ENCODE data around the gene TSPAN12. TPM values are rescaled to one million over a fixed set of nuclear protein-coding genes. Genes with fewer than 3 reads are reported as not detected.

The TSPAN12 gene
- total and polyA plus RNA-seq, 9 donors, result 0.50 to 58.0 (median 4.2) TPM

DNA sequence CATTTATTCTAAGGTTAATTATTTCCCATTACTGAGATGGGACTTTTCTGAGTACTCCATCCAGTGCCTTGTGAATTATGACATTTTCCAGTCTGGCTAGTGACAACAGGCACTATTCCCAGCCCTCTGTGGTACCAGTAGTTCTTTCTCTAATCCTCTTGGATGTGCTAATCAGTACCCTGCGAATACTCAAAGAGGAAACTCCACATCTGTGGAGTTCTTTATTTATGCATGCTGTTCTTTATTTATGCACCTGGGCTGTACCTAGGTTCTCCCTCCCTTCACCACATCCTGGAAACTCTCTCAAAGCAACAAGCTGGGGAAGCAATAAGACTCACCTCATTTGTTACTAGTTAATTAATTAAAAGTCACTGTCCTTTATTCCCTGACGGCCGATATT is 83.5 kb downstream of the TSPAN12 start:
- Histone ChIP-seq H3K36me3 (no peaks in the 10 kb centered on the region), H3K4me1 (ENCODE audit: insufficient read depth) (no peaks in the 10 kb centered on the region), H3K27ac (no peak overlapping the region), H3K27me3 (no peaks in the 10 kb centered on the region), H3K9me3 (no peaks in the 10 kb centered on the region), H3K4me3 (no peak overlapping the region)
- no peak for TF ChIP-seq EP300 (IDR thresholded peaks at IDR 0.05)
- 73 to 74% (median 74%) methylated on average over 3 of the region's 3 CpGs for WGBS, 3 donors
- DNase-seq, result no peak
- intact Hi-C loops (cut with DNase I), result no loop called here

DNA sequence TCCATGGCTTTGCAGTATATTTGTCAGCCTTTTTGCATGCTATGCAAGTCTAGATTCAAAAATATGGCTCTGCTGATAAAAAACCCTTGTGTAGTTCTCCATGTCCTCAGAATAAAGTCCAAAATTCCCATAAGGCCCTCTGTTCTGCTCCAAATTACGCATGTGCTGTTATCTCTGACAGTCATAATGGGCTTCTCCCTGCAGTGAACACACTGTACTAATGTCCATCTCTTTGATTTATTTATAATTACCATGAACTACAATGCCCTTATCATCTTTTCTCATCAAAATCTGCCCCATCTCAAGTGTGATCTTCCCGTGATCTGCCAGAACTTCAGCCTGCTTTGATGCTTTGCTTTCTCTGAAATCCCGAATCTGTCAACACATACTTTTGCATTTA is 87.7 kb downstream of the TSPAN12 start:
- 69 to 84% (median 82%) methylated on average over 3 of the region's 3 CpGs for WGBS, 3 donors
- TF ChIP-seq, protein P1, sequence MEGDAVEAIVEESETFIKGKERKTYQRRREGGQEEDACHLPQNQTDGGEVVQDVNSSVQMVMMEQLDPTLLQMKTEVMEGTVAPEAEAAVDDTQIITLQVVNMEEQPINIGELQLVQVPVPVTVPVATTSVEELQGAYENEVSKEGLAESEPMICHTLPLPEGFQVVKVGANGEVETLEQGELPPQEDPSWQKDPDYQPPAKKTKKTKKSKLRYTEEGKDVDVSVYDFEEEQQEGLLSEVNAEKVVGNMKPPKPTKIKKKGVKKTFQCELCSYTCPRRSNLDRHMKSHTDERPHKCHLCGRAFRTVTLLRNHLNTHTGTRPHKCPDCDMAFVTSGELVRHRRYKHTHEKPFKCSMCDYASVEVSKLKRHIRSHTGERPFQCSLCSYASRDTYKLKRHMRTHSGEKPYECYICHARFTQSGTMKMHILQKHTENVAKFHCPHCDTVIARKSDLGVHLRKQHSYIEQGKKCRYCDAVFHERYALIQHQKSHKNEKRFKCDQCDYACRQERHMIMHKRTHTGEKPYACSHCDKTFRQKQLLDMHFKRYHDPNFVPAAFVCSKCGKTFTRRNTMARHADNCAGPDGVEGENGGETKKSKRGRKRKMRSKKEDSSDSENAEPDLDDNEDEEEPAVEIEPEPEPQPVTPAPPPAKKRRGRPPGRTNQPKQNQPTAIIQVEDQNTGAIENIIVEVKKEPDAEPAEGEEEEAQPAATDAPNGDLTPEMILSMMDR (IDR thresholded peaks at IDR 0.05), result no peak
- TF ChIP-seq POLR2A (IDR thresholded peaks at IDR 0.05), result no peak
- no peak for TF ChIP-seq EP300 (IDR thresholded peaks at IDR 0.05)
- H3K27ac ChIP-seq, result no peak overlapping the region
- H3K27me3 ChIP-seq, result no peaks in the 10 kb centered on the region
- no peak for DNase-seq
- H3K36me3 ChIP-seq, result no peaks in the 10 kb centered on the region
- intact Hi-C loops (cut with DNase I), result no loop called here
- no peaks in the 10 kb centered on the region for H3K9me3 ChIP-seq
- H3K4me3 ChIP-seq, result no peak overlapping the region
- no peaks in the 10 kb centered on the region for H3K4me1 ChIP-seq (ENCODE audit: insufficient read depth)

GRCh38 chr7:120760851-120761250 is 97.1 kb downstream of the TSPAN12 start:
- no peaks in the 10 kb centered on the region for H3K36me3 ChIP-seq
- no peak overlapping the region for H3K4me3 ChIP-seq
- no peak for DNase-seq
- no peak overlapping the region for H3K27ac ChIP-seq
- TF ChIP-seq, protein P1 (IDR thresholded peaks at IDR 0.05), result no peak
- TF ChIP-seq POLR2A (IDR thresholded peaks at IDR 0.05) (no peak), EP300 (IDR thresholded peaks at IDR 0.05) (no peak)
- H3K27me3 ChIP-seq, result no peaks in the 10 kb centered on the region
- 80 to 89% (median 85%) methylated on average over 3 of the region's 3 CpGs for WGBS, 3 donors
- no peaks in the 10 kb centered on the region for H3K9me3 ChIP-seq
- H3K4me1 ChIP-seq (ENCODE audit: insufficient read depth), result no peaks in the 10 kb centered on the region
- intact Hi-C loops (cut with DNase I), result no loop called here

GRCh38 chr7:120760050-120760449 is 97.9 kb downstream of the TSPAN12 start:
- intact Hi-C loops (cut with DNase I), result no loop called here
- H3K4me1 ChIP-seq (ENCODE audit: insufficient read depth), result no peaks in the 10 kb centered on the region
- 79 to 83% (median 81%) methylated on average over 2 of the region's 2 CpGs for WGBS, 3 donors
- no peak overlapping the region for H3K27ac ChIP-seq
- H3K9me3 ChIP-seq, result no peaks in the 10 kb centered on the region
- H3K27me3 ChIP-seq, result no peaks in the 10 kb centered on the region
- DNase-seq, result no peak
- TF ChIP-seq EP300 (IDR thresholded peaks at IDR 0.05), result no peak
- no peak for TF ChIP-seq POLR2A (IDR thresholded peaks at IDR 0.05)
- TF ChIP-seq, protein P1 (IDR thresholded peaks at IDR 0.05), result no peak
- no peak overlapping the region for H3K4me3 ChIP-seq
- no peaks in the 10 kb centered on the region for H3K36me3 ChIP-seq

GRCh38 chr7:120743128-120743527 is 114.8 kb downstream of the TSPAN12 start:
- 91 to 97% (median 92%) methylated on average over 3 of the region's 3 CpGs for WGBS, 3 donors
- Histone ChIP-seq H3K9me3 (no peaks in the 10 kb centered on the region), H3K4me3 (no peak overlapping the region), H3K4me1 (ENCODE audit: insufficient read depth) (no peaks in the 10 kb centered on the region), H3K36me3 (no peaks in the 10 kb centered on the region), H3K27me3 (no peaks in the 10 kb centered on the region), H3K27ac (no peak overlapping the region)
- no peak for DNase-seq
- intact Hi-C loops (cut with DNase I), result no loop called here
- no peak for TF ChIP-seq EP300 (IDR thresholded peaks at IDR 0.05)
- TF ChIP-seq POLR2A (IDR thresholded peaks at IDR 0.05), result no peak
- TF ChIP-seq, protein P1 (IDR thresholded peaks at IDR 0.05), result no peak

Data from ovary (tissue), 9 donors.